GM12892 (cell line): ENCODE results near the gene ADGRL3.

Experiments
- POLR2AphosphoS5 ChIP-seq: IDR thresholded peaks from 2 replicates; pipeline ENCODE4 v1.6.1; 2011; ENCODE audit warnings: low read depth, low read length, control low read depth
- TAF1 ChIP-seq: IDR thresholded peaks from 2 replicates; pipeline ENCODE4 v1.6.1; 2011; ENCODE audit warnings: low read depth, mild to moderate bottlenecking, control low read depth, low read length, borderline replicate concordance

- TF ChIP-seq TAF1 (no peak), POLR2AphosphoS5 (no peak)
These were observed 465.5 kb downstream of the ADGRL3 start for GRCh38 chr4:61665649-61666048.
